CD4-positive, CD25-positive, alpha-beta regulatory T cell (primary cell): ENCODE data around the gene UST. TPM values are rescaled to one million over a fixed set of nuclear protein-coding genes. Genes with fewer than 3 reads are reported as not detected.
"Not testable (repeated sequence)": the region's sequence is repeated elsewhere in the genome, so short reads cannot be mapped to it uniquely, and the experiment has no call there.

Source experiments
- ATAC-seq, 2 donors: fragments of 150-1000 bp; cut with Tn5 transposase; one replicate each; pipeline ENCODE4 v1.10.0; 2021; ENCODE audit warnings: low read depth in 2 of 2, moderate number of reproducible peaks in 2 of 2, moderate library complexity in 1 of 2
- DNase-seq, 3 donors: peaks; one replicate each; pipeline versions ENCODE4 v3.0.0 to v3.0.0-alpha.2; 2012 to 2022; ENCODE audit warnings: mixed read lengths in 1 of 3
- H3K27ac ChIP-seq: one replicate; pipeline ENCODE4 v1.7.0; 2013; ENCODE audit warnings: mild to moderate bottlenecking, low read length; ENCODE audit not compliant: insufficient read depth, poor library complexity, severe bottlenecking
- H3K27me3 ChIP-seq: one replicate; pipeline ENCODE4 v1.7.0; 2013; ENCODE audit warnings: low read length; ENCODE audit not compliant: control insufficient read depth, insufficient read depth
- H3K36me3 ChIP-seq: one replicate; pipeline ENCODE4 v1.7.0; 2013; ENCODE audit warnings: mild to moderate bottlenecking, low read length, moderate library complexity; ENCODE audit not compliant: control insufficient read depth, insufficient read depth
- H3K4me1 ChIP-seq: 2 replicates; pipeline ENCODE4 v1.7.0; 2013; ENCODE audit warnings: mild to moderate bottlenecking, low read length; ENCODE audit not compliant: insufficient read depth, control insufficient read depth, poor library complexity, severe bottlenecking
- H3K4me3 ChIP-seq: one replicate; pipeline ENCODE4 v1.7.0; 2013; ENCODE audit warnings: low read depth, mild to moderate bottlenecking, low read length, moderate library complexity
- H3K9me3 ChIP-seq, 2 experiments: 1 replicate in 1 of 2; 2 replicates in 1 of 2; pipeline ENCODE4 v1.7.0; 2013; ENCODE audit warnings: low read length in 2 of 2, mild to moderate bottlenecking in 1 of 2, moderate library complexity in 1 of 2; ENCODE audit not compliant: control insufficient read depth in 2 of 2
- H3K27ac Mint-ChIP-seq, 3 donors: one replicate each; pipeline ENCODE4 v1.8.0; 2020 to 2022; ENCODE audit warnings: mild to moderate bottlenecking in 3 of 3, mixed read lengths in 3 of 3, moderate library complexity in 2 of 3
- H3K27me3 Mint-ChIP-seq: one replicate; pipeline ENCODE4 v1.8.0; 2022; ENCODE audit warnings: mild to moderate bottlenecking, mixed read lengths
- H3K36me3 Mint-ChIP-seq: one replicate; pipeline ENCODE4 v1.8.0; 2020; ENCODE audit warnings: mixed read lengths
- H3K4me1 Mint-ChIP-seq, 4 donors: one replicate each; pipeline ENCODE4 v1.8.0; 2020 to 2022; ENCODE audit warnings: mixed read lengths in 4 of 4, mild to moderate bottlenecking in 1 of 4
- H3K4me3 Mint-ChIP-seq, 4 donors: one replicate each; pipeline ENCODE4 v1.8.0; 2020 to 2022; ENCODE audit warnings: mild to moderate bottlenecking in 4 of 4, mixed read lengths in 4 of 4, moderate library complexity in 3 of 4
- H3K9me3 Mint-ChIP-seq, 7 donors: one replicate each; pipeline ENCODE4 v1.8.0; 2020 to 2022; ENCODE audit warnings: mixed read lengths in 7 of 7, mild to moderate bottlenecking in 3 of 7, moderate library complexity in 2 of 7
- polyA plus RNA-seq, 4 donors: library from polyadenylated mRNA; unstranded; fragments of 300-500 nt; fragmentation: Illumina TruSeq; gene quantifications; one replicate each; pipeline ENCODE4 v1.2.3, GENCODE V29; 2021
- total RNA-seq: library from RNA; stranded (reverse); gene quantifications from one replicate; pipeline ENCODE4 v1.2.3, GENCODE V29; 2022

UST gene
- total and polyA plus RNA-seq, 5 donors from 2014 or later = 1.1 to 2.9 (median 2.5) TPM

DNA sequence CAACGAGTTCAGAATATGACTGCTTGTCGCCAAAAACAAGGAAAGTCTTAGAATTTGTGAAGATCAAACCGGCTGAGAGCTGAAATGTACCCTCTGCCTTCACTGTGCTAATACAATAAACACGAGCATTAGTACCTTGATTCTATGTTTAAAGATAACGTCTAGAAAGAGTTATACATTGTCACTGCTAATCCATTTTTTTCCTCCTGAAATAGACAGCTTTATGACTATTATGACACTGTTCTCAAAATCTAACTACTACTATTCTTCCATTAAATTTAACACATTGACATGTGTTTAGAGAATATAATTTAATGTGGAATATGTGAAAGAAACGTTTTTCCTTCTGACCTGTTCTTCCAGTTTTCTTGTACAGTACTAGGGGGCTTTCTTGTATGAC lies 204.8 kb downstream of the UST start:
- Mint-ChIP-seq H3K36me3 (no peaks in the 10 kb centered on the region), H3K27me3 (peaks cover 1% of the 10 kb centered on the region), H3K27ac (no peak overlapping the region), H3K4me1 (peaks cover 0 to 2% (median under 1%) of the 10 kb centered on the region in 4 donors), H3K9me3 (no peaks in the 10 kb centered on the region), H3K4me3 (no peak overlapping the region)
- Histone ChIP-seq H3K27me3 (no peaks in the 10 kb centered on the region), H3K9me3 (no peaks in the 10 kb centered on the region), H3K4me1 (no peaks in the 10 kb centered on the region), H3K36me3 (no peaks in the 10 kb centered on the region), H3K27ac (no peak overlapping the region), H3K4me3 (no peak overlapping the region)
- no peak for DNase-seq
- no peak for ATAC-seq

DNA sequence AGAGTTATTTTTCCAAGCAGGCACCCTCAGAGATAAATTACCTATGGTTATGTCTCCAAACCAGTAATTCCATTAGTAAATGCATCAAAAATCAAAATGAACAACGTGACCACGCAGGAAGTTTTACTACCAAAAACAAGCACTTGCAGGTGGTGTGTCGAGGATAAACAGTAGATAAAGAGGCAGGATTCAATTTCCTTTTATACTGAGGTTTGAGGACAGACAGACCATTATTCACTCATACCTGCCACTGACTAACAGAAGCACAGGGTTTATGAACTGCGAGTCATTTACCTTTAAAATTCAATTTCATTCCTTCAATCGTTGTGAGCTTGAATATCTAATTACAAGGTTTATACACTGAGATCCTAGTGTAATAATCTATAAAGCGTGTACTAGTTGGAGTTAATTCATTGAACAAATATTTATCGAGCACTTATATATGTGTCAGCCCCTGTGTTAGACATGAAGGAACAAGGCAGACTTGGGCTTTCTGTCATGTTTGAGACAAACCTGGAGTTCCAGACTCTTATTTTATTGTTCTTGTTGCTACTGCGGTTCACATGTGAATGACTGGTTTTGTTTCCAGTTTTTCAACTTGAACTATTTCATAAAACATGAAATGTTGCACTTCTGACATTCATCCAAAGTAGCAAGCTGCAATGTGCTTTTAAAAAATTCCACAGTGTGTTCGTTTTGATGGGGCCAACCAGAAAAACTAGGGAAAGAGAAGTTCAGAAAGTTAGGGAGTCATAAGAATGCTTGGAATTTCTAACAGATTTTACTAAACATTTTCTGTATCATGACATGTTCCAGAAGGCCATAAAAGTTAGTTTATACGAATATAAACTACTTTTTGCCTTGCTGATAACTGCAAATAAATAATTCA lies 205.6 kb downstream of the UST start:
- DNase-seq (no peak), ATAC-seq (no peak)
- no peak overlapping the region for H3K4me3 ChIP-seq
- Mint-ChIP-seq H3K27ac (no peak overlapping the region), H3K9me3 (no peaks in the 10 kb centered on the region), H3K36me3 (no peaks in the 10 kb centered on the region), H3K4me1 (peaks cover 0 to 2% (median under 1%) of the 10 kb centered on the region in 4 donors), H3K4me3 (no peak overlapping the region), H3K27me3 (peaks cover 4% of the 10 kb centered on the region)
- no peak overlapping the region for H3K27ac ChIP-seq
- H3K9me3 ChIP-seq = no peaks in the 10 kb centered on the region
- no peaks in the 10 kb centered on the region for H3K27me3 ChIP-seq
- H3K36me3 ChIP-seq = no peaks in the 10 kb centered on the region
- H3K4me1 ChIP-seq = no peaks in the 10 kb centered on the region

DNA sequence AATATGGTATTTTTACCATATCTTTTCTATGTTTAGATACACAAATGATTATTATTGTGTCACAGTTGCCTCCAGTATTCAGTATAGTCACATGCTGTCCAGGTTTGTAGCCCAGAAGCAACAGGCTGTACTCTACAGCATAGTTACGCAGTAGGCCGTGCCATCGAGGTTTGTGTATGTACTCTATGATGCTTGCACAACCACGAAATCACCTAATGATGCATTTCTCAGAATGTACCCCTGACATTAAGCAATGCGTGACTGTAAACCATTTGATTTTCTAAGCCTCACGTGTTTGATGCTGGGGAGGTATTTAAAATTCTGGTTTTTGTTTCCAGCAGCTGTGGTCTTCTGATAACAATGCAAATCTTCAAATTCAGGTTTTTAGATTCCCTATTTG lies 207.6 kb downstream of the UST start:
- no peaks in the 10 kb centered on the region for H3K27me3 ChIP-seq
- peaks cover 4% of the 10 kb centered on the region for H3K27me3 Mint-ChIP-seq
- no peaks in the 10 kb centered on the region for H3K9me3 ChIP-seq
- no peak overlapping the region for H3K4me3 Mint-ChIP-seq
- no peak overlapping the region for H3K4me3 ChIP-seq
- DNase-seq (no peak), ATAC-seq (no peak)
- no peaks in the 10 kb centered on the region for H3K4me1 ChIP-seq
- no peaks in the 10 kb centered on the region for H3K4me1 Mint-ChIP-seq
- H3K27ac ChIP-seq = no peak overlapping the region
- peaks cover 0 to under 1% (median 0%) of the 10 kb centered on the region in 7 donors for H3K9me3 Mint-ChIP-seq
- H3K27ac Mint-ChIP-seq = no peak overlapping the region
- no peaks in the 10 kb centered on the region for H3K36me3 ChIP-seq
- H3K36me3 Mint-ChIP-seq = no peaks in the 10 kb centered on the region

DNA sequence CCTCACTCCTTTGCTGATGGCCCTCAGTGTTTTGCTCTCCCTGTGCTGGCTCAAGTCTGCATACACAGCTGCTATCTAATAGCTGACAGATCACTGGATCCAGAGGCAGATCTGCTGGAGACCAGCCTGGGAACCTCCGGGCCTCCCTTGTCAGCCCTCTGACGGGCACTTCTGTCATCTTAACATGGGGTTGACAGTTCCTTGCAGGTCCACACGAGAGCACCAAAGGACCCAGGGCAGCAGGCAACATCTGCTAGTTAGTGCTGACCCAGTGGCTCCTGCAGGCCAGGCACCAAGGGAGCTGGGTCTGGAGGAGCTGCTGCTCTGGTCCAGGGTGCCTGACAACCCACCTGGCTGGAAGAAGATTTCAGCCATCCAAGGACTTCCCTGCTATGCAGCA lies 208.1 kb downstream of the UST start:
- Histone ChIP-seq H3K27me3 (no peaks in the 10 kb centered on the region), H3K9me3 (no peaks in the 10 kb centered on the region), H3K36me3 (no peaks in the 10 kb centered on the region), H3K27ac (no peak overlapping the region), H3K4me1 (no peaks in the 10 kb centered on the region), H3K4me3 (no peak overlapping the region)
- DNase-seq (no peak), ATAC-seq (no peak)
- Mint-ChIP-seq H3K4me3 (no peak overlapping the region), H3K9me3 (peaks cover 0 to 3% (median 0%) of the 10 kb centered on the region in 7 donors), H3K27me3 (peaks cover 4% of the 10 kb centered on the region), H3K36me3 (no peaks in the 10 kb centered on the region), H3K4me1 (no peaks in the 10 kb centered on the region), H3K27ac (no peak overlapping the region)

DNA sequence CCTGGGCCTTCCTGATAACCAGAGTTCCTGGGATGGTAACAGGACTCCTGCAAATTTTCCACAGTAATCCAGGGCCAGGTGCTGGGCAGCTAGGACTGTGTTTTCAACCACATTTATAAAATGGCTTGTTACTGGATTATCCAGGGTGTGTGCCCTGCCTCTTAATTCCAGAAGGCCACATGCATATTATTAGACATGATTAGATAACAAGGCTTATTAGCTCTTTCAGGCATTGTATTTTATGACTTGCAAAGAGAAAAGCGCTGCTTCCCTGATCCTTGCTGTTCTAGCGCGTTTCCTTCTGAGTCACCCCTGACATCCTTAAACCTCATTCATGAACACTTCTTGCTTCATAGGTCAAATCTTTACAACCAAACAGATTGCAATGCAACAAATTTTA lies 208.6 kb downstream of the UST start:
- Histone ChIP-seq H3K9me3 (no peaks in the 10 kb centered on the region), H3K4me1 (no peaks in the 10 kb centered on the region), H3K27ac (no peak overlapping the region), H3K4me3 (no peak overlapping the region), H3K27me3 (no peaks in the 10 kb centered on the region), H3K36me3 (no peaks in the 10 kb centered on the region)
- no peak overlapping the region for H3K27ac Mint-ChIP-seq
- peaks cover 0 to 3% (median 0%) of the 10 kb centered on the region in 7 donors for H3K9me3 Mint-ChIP-seq
- no peaks in the 10 kb centered on the region for H3K36me3 Mint-ChIP-seq
- no peaks in the 10 kb centered on the region for H3K4me1 Mint-ChIP-seq
- ATAC-seq (no peak), DNase-seq (no peak)
- H3K4me3 Mint-ChIP-seq = no peak overlapping the region
- peaks cover 4% of the 10 kb centered on the region for H3K27me3 Mint-ChIP-seq

DNA sequence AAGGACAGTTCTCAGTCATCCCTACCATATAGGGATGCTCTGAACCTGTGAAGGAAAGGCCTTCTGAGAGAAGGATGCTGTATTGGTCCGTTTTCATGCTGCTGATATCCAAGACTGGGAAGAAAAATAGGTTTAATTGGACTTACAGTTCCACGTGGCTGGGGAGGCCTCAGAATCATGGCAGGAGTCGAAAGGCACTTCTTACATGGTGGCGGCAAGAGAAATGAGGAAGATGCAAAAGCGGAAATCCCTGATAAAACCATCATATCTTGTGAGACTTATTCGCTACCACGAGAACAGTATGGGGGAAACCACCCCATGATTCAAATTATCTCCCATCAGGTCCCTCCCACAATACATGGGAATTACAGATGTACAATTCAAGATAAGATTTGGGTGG lies 209.3 kb downstream of the UST start:
- H3K36me3 ChIP-seq, H3K27me3 Mint-ChIP-seq, H3K27ac ChIP-seq, ATAC-seq, H3K4me3 Mint-ChIP-seq, H3K9me3 Mint-ChIP-seq, H3K27ac Mint-ChIP-seq, H3K27me3 ChIP-seq, H3K9me3 ChIP-seq, H3K4me3 ChIP-seq, DNase-seq, H3K36me3 Mint-ChIP-seq, H3K4me1 ChIP-seq, H3K4me1 Mint-ChIP-seq: not testable (repeated sequence)

DNA sequence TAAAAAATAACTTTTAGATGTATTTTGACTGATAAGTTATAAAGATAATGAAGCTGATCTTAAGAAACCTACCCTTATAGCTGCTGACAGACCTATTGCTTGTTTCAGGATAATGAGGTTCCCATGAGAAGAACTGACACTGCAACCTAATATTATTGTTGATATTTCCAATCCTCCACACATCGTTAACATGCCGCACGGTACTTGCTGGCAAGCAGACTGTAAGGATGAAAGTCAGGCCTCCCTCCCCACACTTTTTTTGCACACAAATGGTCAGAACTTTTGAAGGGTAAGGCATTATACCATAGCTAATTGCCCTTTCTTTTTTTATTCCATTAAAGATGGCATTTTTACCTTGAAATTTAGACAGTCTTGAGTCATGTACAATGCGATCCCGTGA lies 210.9 kb downstream of the UST start:
- Mint-ChIP-seq H3K4me1 (no peaks in the 10 kb centered on the region), H3K36me3 (no peaks in the 10 kb centered on the region), H3K27me3 (peaks cover 4% of the 10 kb centered on the region), H3K27ac (no peak overlapping the region), H3K4me3 (no peak overlapping the region), H3K9me3 (peaks cover 0 to 3% (median 0%) of the 10 kb centered on the region in 7 donors)
- DNase-seq (no peak), ATAC-seq (no peak)
- no peaks in the 10 kb centered on the region for H3K9me3 ChIP-seq
- H3K4me3 ChIP-seq = no peak overlapping the region
- H3K27ac ChIP-seq = no peak overlapping the region
- H3K36me3 ChIP-seq = no peaks in the 10 kb centered on the region
- H3K4me1 ChIP-seq = no peaks in the 10 kb centered on the region
- no peaks in the 10 kb centered on the region for H3K27me3 ChIP-seq

DNA sequence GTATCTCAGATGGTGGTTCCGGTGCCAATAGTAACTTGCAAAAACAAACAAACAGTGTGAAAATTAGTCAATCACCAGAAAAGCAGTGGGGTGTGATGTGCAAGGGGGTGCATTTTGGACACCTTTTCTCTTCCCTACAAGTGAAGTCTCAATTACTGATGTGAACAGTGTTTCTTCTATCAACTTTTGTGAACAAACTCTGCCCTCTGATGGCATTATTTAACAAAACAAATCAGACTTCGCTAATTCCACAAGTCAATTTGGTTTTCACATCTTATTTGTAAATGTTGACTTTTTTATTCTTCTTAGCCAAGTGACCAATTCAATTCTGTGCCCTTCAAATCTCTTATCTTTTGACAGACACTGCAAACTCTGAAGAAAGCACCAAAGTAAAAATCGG lies 212.2 kb downstream of the UST start:
- Mint-ChIP-seq H3K4me1 (no peaks in the 10 kb centered on the region), H3K27ac (no peak overlapping the region), H3K27me3 (peaks cover 4% of the 10 kb centered on the region), H3K9me3 (peaks cover 0 to 3% (median 0%) of the 10 kb centered on the region in 7 donors), H3K36me3 (no peaks in the 10 kb centered on the region), H3K4me3 (no peak overlapping the region)
- H3K27ac ChIP-seq = no peak overlapping the region
- no peak overlapping the region for H3K4me3 ChIP-seq
- no peaks in the 10 kb centered on the region for H3K4me1 ChIP-seq
- ATAC-seq (no peak), DNase-seq (no peak)
- H3K9me3 ChIP-seq = no peaks in the 10 kb centered on the region
- no peaks in the 10 kb centered on the region for H3K36me3 ChIP-seq
- H3K27me3 ChIP-seq = no peaks in the 10 kb centered on the region
